NCI-H524 (cell line): Measurements from ENCODE around the gene ATP8B4.

Experiments
- DNase-seq, 2 experiments: peaks; one replicate each; lab custom pipeline; 2025; lab: John Stamatoyannopoulos, UW

The ATP8B4 gene

DNA sequence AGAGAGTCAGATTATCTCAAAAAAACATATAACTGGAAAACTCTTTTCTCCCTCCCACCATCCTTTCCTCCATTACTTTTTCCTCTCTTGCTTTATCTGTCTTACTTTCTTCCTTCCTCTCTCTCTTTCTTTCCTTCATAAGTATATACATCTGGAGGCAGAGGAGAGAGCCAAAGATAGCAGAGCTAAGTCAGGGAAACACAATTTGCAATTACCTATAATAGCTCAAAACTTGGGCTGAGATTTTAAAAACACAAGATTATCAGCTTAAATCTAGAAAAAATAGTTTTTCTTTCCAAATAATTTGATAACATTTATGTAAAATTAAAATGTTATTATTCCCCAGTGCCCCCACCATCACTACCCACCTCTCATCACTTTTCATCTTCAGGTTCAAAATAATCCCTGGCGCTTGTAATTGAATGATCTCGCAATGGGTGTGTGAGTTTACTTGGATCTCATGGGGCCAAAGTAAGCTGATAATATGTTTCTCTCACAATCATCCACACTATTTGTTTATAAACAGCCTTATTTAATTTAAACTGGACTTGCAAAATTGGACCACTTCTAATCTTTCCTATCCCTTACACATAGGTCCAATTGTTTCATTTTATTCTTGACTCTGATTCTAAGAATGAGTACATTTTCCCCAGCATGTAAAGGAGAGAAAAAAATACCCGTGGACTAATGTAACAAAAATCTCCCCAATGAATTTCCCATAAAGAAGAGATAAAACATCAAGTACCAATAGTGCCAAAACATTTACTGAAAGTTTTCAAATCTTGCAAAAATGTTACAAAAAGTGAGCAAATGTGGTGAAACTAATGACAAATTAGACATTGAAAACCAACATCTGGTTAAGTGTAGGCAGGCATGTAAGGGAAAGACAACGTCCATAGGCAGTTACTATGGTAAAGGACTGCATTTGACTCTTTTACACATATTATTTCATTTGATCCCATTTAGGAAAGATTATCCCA is 261.2 kb downstream of the ATP8B4 start:
- no peak for DNase-seq

GRCh38 chr15:49855917-49856637 is 263.0 kb downstream of the ATP8B4 start:
- DNase-seq: no peak

DNA sequence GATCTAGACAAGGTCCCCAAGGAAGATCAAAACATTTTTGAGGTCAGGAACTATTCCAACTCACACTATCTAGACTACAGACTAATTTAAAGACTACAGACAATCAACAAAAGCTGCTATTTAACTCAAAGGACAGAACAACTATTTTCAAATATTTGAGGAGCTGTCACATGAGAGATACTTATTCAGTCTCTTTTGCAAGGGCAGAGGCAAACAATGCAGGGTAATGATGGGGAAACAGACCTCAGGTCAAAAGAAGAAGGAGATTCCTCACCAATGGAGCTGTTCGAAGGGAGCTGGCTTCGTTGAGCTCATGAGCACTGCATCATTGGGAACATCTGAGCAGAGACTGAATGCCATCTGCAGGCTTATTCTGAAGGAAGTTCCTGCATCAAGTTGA is 266.3 kb downstream of the ATP8B4 start:
- DNase-seq: no peak

- no peak for DNase-seq
Observed at GRCh38 chr15:49848807-49849206, 270.2 kb downstream of the ATP8B4 start.

GRCh38 chr15:49848282-49848724 is 270.7 kb downstream of the ATP8B4 start:
- DNase-seq: no peak

DNA sequence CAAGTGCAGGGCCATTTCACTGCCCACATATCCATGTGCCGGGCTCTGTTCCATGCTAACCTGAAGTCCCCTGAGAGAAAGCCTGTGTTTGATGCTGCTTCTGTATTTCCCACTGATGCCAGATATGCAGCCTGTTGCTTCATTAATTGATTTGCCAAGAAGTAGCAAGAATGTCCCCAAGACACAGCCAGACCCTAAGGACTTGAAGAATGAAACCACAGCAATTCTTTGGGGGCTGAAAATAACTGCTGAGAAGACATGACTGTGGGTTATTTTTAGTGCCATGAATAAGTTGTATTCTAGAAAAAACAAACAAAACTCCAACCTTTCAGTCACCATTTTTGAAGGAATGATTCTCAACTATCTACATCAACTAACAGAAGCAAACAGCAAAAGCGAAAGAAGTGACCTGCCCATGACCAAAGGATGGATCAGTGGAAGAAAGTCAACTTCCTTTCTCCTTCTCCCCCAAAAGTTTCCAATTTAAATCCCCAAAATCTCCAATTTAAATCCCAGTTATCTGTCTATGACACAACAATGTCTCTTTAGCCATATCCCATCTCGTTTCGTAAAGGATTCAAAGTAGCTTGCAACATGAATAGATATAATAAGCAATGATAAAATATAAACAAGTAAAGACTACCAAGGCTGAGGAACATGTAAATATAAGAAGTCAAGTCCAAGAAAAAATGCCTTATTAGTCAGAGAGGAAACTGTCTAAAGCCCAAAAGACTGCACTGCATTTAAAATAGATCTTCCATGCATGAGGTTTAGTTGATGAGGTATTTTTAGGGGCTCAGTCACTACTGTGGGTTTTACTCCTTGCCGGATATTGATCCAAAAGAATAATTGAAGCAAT is 271.4 kb downstream of the ATP8B4 start:
- no peak for DNase-seq

DNA sequence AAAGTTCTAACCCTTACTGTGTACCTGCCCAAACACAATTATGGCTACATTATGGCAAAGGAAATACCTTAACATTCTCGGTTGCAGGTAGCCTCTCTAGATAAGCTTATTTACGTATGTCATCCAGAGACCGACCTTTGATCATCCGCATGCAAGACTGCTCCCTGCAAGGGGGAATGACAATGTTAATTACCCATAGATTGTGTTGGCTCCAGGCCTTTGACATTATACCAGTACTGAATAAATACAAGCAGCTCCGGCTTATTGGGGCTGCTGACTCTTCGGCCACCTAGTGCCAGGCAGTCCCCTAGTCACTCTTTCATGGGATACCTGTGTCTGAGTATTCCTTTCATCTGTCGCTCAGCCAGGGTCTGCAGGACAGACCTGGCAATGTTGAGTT is 274.6 kb downstream of the ATP8B4 start:
- no peak for DNase-seq

- DNase-seq: no peak
Observed at GRCh38 chr15:49843725-49844124, 275.3 kb downstream of the ATP8B4 start.

GRCh38 chr15:49842031-49842730 is 276.9 kb downstream of the ATP8B4 start:
- no peak for DNase-seq

DNA sequence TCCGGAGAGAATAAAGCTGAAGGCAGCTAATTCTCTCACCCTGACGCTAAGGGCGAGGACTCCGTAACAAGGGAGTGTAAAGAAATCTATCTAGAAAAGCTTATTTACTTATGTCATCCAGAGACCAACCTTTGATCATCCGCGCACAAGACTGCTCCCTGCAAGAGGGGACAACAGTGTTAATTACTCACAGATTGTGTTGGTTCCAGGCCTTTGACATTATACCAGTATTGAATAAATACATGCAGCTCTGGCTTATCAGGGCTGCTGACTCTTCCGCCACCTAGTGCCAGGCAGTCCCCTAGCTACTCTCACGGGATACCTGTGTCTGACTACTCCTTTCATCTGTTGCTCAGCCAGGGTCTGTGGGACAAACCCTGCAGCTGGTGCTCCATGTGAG is 286.5 kb downstream of the ATP8B4 start:
- DNase-seq: peak; percentile 3 to 68

- DNase-seq: no peak
Observed at GRCh38 chr15:49831206-49831965, 287.6 kb downstream of the ATP8B4 start.

GRCh38 chr15:49830391-49830790 is 288.6 kb downstream of the ATP8B4 start:
- DNase-seq: no peak

DNA sequence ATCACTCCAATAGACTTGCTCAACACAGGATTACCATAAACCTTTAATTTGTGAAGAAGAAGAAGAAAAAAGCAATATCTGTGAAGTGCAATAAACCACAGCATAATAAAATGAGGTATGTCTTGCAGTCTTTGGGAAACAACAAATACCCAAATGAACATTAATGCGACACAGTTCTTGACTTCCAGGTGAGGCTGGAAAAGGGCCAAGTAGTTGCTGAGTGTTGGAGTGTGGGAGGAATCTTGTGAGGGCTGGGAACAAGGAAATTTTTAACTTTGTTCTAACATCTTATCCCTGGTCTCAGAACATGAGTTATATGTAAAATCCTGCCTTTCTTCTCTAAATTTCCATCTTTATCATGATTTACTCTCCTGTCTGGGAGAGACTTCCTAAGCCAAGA is 291.7 kb downstream of the ATP8B4 start:
- DNase-seq: no peak

GRCh38 chr15:49826640-49827234 is 292.3 kb downstream of the ATP8B4 start:
- DNase-seq: no peak

- DNase-seq: no peak
Observed at GRCh38 chr15:49824775-49825099, 294.3 kb downstream of the ATP8B4 start.

DNA sequence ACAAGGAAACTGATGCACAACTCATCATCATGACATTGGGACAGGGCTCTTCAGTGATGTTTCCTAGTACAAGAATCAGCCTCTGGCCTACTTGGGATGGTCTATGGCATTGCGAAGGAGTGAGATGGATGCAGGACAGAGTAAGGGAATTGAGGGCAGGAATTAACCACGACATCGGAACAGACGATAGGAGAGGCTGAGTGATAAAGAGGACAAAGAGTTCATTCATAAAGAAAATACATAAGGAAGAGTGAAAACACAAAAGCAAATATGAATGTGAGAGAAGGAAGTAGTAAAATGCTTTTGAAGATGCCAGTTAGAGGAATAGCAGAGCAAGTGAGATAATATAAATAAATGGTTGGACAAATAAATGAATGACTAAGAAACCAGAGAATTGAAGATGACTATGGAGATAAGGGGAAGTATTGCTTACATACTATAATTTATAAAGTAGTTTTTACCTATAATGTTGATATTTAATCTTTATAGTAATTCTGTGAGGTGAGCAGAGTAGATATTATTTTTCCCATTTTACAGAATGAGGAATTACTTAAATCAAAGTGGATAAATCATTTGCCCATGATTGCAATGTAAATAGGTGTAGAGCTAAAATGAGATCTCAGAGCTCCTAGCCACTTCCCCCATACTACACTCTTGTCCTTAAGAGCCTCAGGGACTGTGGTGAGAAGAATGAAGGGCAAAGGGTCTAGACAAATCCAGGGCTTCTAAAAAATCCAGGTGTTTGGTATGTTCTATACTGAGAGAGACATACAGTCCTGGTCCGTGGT is 294.9 kb downstream of the ATP8B4 start:
- no peak for DNase-seq

- DNase-seq: no peak
Observed at GRCh38 chr15:49817100-49817499, 301.9 kb downstream of the ATP8B4 start.

DNA sequence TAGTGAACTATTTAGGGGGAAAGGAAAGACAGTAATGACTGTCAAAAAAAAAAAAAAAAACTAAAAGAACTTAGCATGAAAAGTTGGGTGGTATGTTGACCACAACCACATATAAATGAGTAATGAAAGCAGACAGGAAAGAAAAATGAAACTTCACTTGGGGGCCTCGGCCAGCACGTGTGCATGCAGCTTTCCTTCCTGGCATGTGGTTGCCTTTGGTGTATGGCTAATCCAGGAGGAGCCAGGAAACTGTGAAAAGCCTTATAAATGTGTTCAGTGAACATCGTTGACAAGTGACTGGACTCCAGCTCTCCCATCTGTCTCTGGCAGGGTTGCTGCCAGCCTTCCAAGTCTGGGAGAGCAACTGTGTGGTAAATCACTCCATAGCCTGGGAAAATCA is 303.1 kb downstream of the ATP8B4 start:
- peak in 1 of 2 experiments; percentile 13 for DNase-seq

- no peak for DNase-seq
Observed at GRCh38 chr15:49815526-49815925, 303.5 kb downstream of the ATP8B4 start.

GRCh38 chr15:49814709-49815108 is 304.3 kb downstream of the ATP8B4 start:
- DNase-seq: no peak
